ENCODE data around the gene PSMB7. TPM values are rescaled to one million over a fixed set of nuclear protein-coding genes. Genes with fewer than 3 reads are reported as not detected.

PSMB7 gene
- total RNA-seq, 2 experiments from 2014 or later = 164 to 186 TPM

GRCh38 chr9:124381170-124381945 lies 33.9 kb downstream of the PSMB7 start:
- POLR2A ChIA-PET = no interaction called here
- no peaks in the 10 kb centered on the region for H3K9me2 ChIP-seq (ENCODE audit: insufficient read depth, low read length)
- peaks cover 69% of the 10 kb centered on the region for H3K36me3 ChIP-seq (ENCODE audit: insufficient read depth, low read length)
- BruUV-seq (replicated peaks) = no TSS peak
- H3K9me3 ChIP-seq (ENCODE audit: low read length) = no peaks in the 10 kb centered on the region
- no peak overlapping the region for H3K4me2 ChIP-seq (ENCODE audit: low read length)
- H3K4me3 ChIP-seq (ENCODE audit: low read depth, low read length, poor library complexity, severe bottlenecking) = no peak overlapping the region
- H3K79me2 ChIP-seq (ENCODE audit: insufficient read depth, low read depth, low read length) = peaks cover 15% of the 10 kb centered on the region; the same call in 1 of the 2 replicates
- intact Hi-C loops (cut with micrococcal nuclease; ENCODE audit: unreplicated experiment) = no loop called here
- H4K20me1 ChIP-seq (ENCODE audit: insufficient read depth, low read length) = no peaks in the 10 kb centered on the region; the same call in 1 of the 2 replicates
- H2AFZ ChIP-seq (ENCODE audit: low read length) = no peak overlapping the region
- TF ChIP-seq CTCF (conservative IDR thresholded peaks at IDR 0.05; ENCODE audit: low read length) (no peak), EZH2phosphoT487 (IDR thresholded peaks at IDR 0.05; ENCODE audit: borderline replicate concordance, low read depth, low read length) (no peak)
- no peak for DNase-seq (ENCODE audit: low spot score)
- no peak overlapping the region for H3K27ac ChIP-seq (ENCODE audit: low read depth, low read length, poor library complexity, severe bottlenecking)
- CTCF ChIA-PET (ENCODE audit: unreplicated experiment) = no interaction called here
- H3K4me1 ChIP-seq (ENCODE audit: insufficient read depth, low read length, poor library complexity, severe bottlenecking) = no peaks in the 10 kb centered on the region

DNA sequence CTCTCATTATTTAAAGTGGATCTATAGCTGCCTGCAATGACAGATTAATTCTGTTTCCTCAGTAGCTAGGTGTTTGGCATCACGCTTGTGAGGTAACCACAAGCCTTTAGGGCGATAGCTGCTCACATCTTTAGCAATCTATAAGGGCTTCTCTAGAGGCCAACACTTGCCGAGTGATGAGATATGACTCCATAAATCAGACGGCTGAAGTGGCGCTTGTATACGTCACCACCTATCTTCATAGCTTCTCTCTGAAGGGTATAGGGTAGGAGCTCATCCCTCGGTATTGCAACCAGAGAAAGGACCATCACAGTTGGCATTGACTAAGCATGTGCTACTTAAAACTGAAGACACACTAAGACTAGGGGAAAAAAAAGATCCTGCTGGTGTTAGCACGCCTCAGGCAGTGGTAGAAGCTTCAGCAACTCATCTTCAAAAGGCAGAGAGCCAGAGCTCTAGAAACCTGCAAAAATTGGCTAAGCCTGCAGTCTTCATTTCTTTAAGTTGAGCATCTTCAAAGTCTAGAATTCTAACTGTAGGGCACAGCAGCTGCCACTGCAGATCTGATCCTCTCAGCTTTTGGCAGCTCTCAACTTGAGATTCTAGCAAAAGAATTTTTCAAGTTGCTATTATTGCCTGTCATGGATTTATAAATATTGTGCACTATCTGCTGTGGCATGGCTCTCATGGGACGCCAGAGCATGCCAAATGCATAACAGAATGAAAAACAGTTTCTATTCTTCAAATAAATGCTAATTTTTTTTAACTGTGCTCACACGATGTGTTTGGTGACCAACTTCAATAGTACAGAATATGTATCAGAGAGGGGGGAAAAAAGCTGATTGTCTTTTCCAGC lies 37.5 kb downstream of the PSMB7 start:
- Histone ChIP-seq H3K4me2 (ENCODE audit: low read length) (no peak overlapping the region), H3K4me1 (ENCODE audit: insufficient read depth, low read length, poor library complexity, severe bottlenecking) (no peaks in the 10 kb centered on the region), H3K9me2 (ENCODE audit: insufficient read depth, low read length) (no peaks in the 10 kb centered on the region), H3K36me3 (ENCODE audit: insufficient read depth, low read length) (peaks cover 76% of the 10 kb centered on the region), H3K9me3 (ENCODE audit: low read length) (0 out of 2 replicates have a peak, but pooled peaks cover 6% of the 10 kb centered on the region), H2AFZ (ENCODE audit: low read length) (no peak overlapping the region), H4K20me1 (ENCODE audit: insufficient read depth, low read length) (no peaks in the 10 kb centered on the region), H3K4me3 (ENCODE audit: low read depth, low read length, poor library complexity, severe bottlenecking) (no peak overlapping the region), H3K79me2 (ENCODE audit: insufficient read depth, low read depth, low read length) (no peaks in the 10 kb centered on the region), H3K27ac (ENCODE audit: low read depth, low read length, poor library complexity, severe bottlenecking) (no peak overlapping the region)
- DNase-seq (ENCODE audit: low spot score) = no peak
- ChIA-PET POLR2A (interaction anchor here (0.5 to 1.5 kb wide), 4 partner anchors 10 to 276 kb away, joined by 3 to 4 read pairs (median 3); no protein-coding TSS in a partner anchor), CTCF (ENCODE audit: unreplicated experiment) (no interaction called here)
- TF ChIP-seq CTCF (conservative IDR thresholded peaks at IDR 0.05; ENCODE audit: low read length) (no peak), EZH2phosphoT487 (IDR thresholded peaks at IDR 0.05; ENCODE audit: borderline replicate concordance, low read depth, low read length) (no peak)
- intact Hi-C loops (cut with micrococcal nuclease; ENCODE audit: unreplicated experiment) = no loop called here
- no TSS peak for BruUV-seq (replicated peaks)
